H1 (cell line): ENCODE data around the gene BAZ2B. TPM values are rescaled to one million over a fixed set of nuclear protein-coding genes. Genes with fewer than 3 reads are reported as not detected.

Experiments used
- CTCF ChIA-PET: fragments of 300-600 bp; sonication (Branson Sonifier 250); formaldehyde crosslinking; loops from one replicate; lab custom pipeline; 2021; ENCODE audit not compliant: partially characterized antibody; lab: Charles Lee
- POLR2A ChIA-PET: fragments of 300-600 bp; sonication (Branson Sonifier 250); formaldehyde crosslinking; loops from one replicate; lab custom pipeline; 2021; ENCODE audit warnings: inconsistent platforms; ENCODE audit not compliant: partially characterized antibody; lab: Charles Lee
- DNase-seq, 2 experiments: peaks; one replicate each; pipeline versions ENCODE4 v3.0.0 to v3.0.0-alpha.2; 2010 to 2022; ENCODE audit warnings: low spot score in 2 of 2, low read depth in 1 of 2, mixed read lengths in 1 of 2
- FAIRE-seq: peaks from 2 replicates; lab custom pipeline; 2011; peaks lifted over from hg19 to GRCh38; lab: Jason Lieb, UNC
- H2AFZ ChIP-seq: 2 replicates; pipeline ENCODE4 v1.8.1; 2012; ENCODE audit warnings: low read length, inconsistent platforms
- H2AK5ac ChIP-seq: 2 replicates; pipeline ENCODE4 v1.6.1; 2013; ENCODE audit warnings: low read depth, low read length
- H2BK120ac ChIP-seq: replicated peaks from 2 replicates; pipeline ENCODE3; 2013; ENCODE audit warnings: low read depth, low read length, inconsistent platforms
- H2BK12ac ChIP-seq: 2 replicates; pipeline ENCODE4 v1.6.1; 2013; ENCODE audit warnings: low read depth, low read length
- H2BK15ac ChIP-seq: 2 replicates; pipeline ENCODE4 v1.6.1; 2013; ENCODE audit warnings: low read length
- H2BK20ac ChIP-seq: 2 replicates; pipeline ENCODE4 v1.6.1; 2013; ENCODE audit warnings: low read length
- H2BK5ac ChIP-seq: 2 replicates; pipeline ENCODE4 v1.6.1; 2013; ENCODE audit warnings: low read depth, low read length
- H3K14ac ChIP-seq: 2 replicates; pipeline ENCODE4 v1.6.1; 2013; ENCODE audit warnings: inconsistent platforms; ENCODE audit not compliant: insufficient read length
- H3K18ac ChIP-seq: 2 replicates; pipeline ENCODE4 v1.6.1; 2013; ENCODE audit warnings: low read length; ENCODE audit errors: extremely low read depth
- H3K23ac ChIP-seq: 2 replicates; pipeline ENCODE4 v1.6.1; 2013; ENCODE audit warnings: inconsistent platforms; ENCODE audit not compliant: insufficient read length
- H3K23me2 ChIP-seq: 2 replicates; pipeline ENCODE4 v1.6.1; 2013; ENCODE audit warnings: low read depth, low read length
- H3K27ac ChIP-seq: 2 replicates; pipeline ENCODE4 v1.6.1; 2011; ENCODE audit warnings: low read depth, low read length, inconsistent platforms
- H3K27me3 ChIP-seq, 4 experiments: replicated peaks in 1 of 4; 1 replicate in 1 of 4; 2 replicates in 3 of 4; pipeline versions ENCODE4 v1.6.1 to v1.8.1; 2011 to 2013; ENCODE audit warnings: low read length in 3 of 4, mild to moderate bottlenecking in 3 of 4, inconsistent platforms in 2 of 4, mixed read lengths in 2 of 4, moderate library complexity in 1 of 4; ENCODE audit not compliant: control insufficient read depth in 3 of 4, insufficient read depth in 3 of 4; ENCODE audit errors: extremely low read depth in 1 of 4
- H3K36me3 ChIP-seq, 4 experiments: 2 replicates each; pipeline versions ENCODE4 v1.6.1 to v1.8.1; 2011 to 2013; ENCODE audit warnings: mild to moderate bottlenecking in 4 of 4, low read length in 3 of 4, moderate library complexity in 2 of 4, control low read depth in 1 of 4, inconsistent platforms in 1 of 4; ENCODE audit not compliant: insufficient read depth in 4 of 4, control insufficient read depth in 2 of 4
- H3K4ac ChIP-seq: replicated peaks from 2 replicates; pipeline ENCODE3; 2013; ENCODE audit warnings: low read length, low read depth, mixed read lengths, inconsistent platforms; ENCODE audit not compliant: insufficient read length
- H3K4me1 ChIP-seq, 4 experiments: replicated peaks in 1 of 4; 1 replicate in 1 of 4; 2 replicates in 3 of 4; pipeline versions ENCODE4 v1.6.1 to v1.8.1; 2011 to 2013; ENCODE audit warnings: low read length in 3 of 4, inconsistent platforms in 2 of 4, mixed read lengths in 1 of 4; ENCODE audit not compliant: insufficient read depth in 4 of 4, control insufficient read depth in 3 of 4
- H3K4me2 ChIP-seq, 2 experiments: 2 replicates each; pipeline versions ENCODE4 v1.6.1 to v1.8.1; 2011 to 2013; ENCODE audit warnings: low read depth in 2 of 2, low read length in 2 of 2, control low read depth in 1 of 2, inconsistent platforms in 1 of 2, mild to moderate bottlenecking in 1 of 2; ENCODE audit not compliant: insufficient read depth in 1 of 2
- H3K4me3 ChIP-seq, 4 experiments: fragments of 200-600, 300-600 bp in 1 of 4; sonication (generic), shearing (Covaris generic), sonication (Bioruptor Twin) in 1 of 4; 2 replicates each; pipeline versions ENCODE4 v1.5.1 to v1.8.1; 2011 to 2016; ENCODE audit warnings: low read length in 4 of 4, low read depth in 3 of 4, control low read depth in 2 of 4, inconsistent platforms in 2 of 4, mild to moderate bottlenecking in 2 of 4, mixed read lengths in 1 of 4, moderate library complexity in 1 of 4; ENCODE audit not compliant: insufficient read depth in 2 of 4; ENCODE audit errors: extremely low read depth in 1 of 4
- H3K56ac ChIP-seq: replicated peaks from 2 replicates; pipeline ENCODE3; 2013; ENCODE audit warnings: low read depth, mild to moderate bottlenecking, mixed read lengths, low read length, inconsistent platforms; ENCODE audit not compliant: insufficient read length
- H3K79me1 ChIP-seq: 2 replicates; pipeline ENCODE4 v1.6.1; 2013; ENCODE audit warnings: low read depth, low read length, control low read depth
- H3K79me2 ChIP-seq, 2 experiments: 2 replicates each; pipeline versions ENCODE4 v1.6.1 to v1.8.1; 2012 to 2013; ENCODE audit warnings: low read length in 2 of 2, mild to moderate bottlenecking in 2 of 2, inconsistent platforms in 1 of 2; ENCODE audit not compliant: insufficient read depth in 2 of 2, control insufficient read depth in 1 of 2
- H3K9ac ChIP-seq, 4 experiments: replicated peaks in 1 of 4; 1 replicate in 1 of 4; 2 replicates in 3 of 4; pipeline versions ENCODE4 v1.6.1 to v1.8.1; 2011 to 2013; ENCODE audit warnings: low read depth in 3 of 4, low read length in 3 of 4, control low read depth in 2 of 4, mild to moderate bottlenecking in 2 of 4, moderate library complexity in 2 of 4, inconsistent platforms in 1 of 4; ENCODE audit errors: extremely low read depth in 1 of 4
- H3K9me3 ChIP-seq, 2 experiments: 2 replicates each; pipeline versions ENCODE4 v1.6.1 to v1.8.1; 2012 to 2013; ENCODE audit warnings: mild to moderate bottlenecking in 2 of 2, moderate library complexity in 2 of 2, control low read depth in 1 of 2, inconsistent platforms in 1 of 2, low read depth in 1 of 2, low read length in 1 of 2, mixed read lengths in 1 of 2; ENCODE audit not compliant: insufficient read depth in 2 of 2
- H4K20me1 ChIP-seq, 2 experiments: replicated peaks in 1 of 2; 2 replicates each; pipeline versions ENCODE3 to v1.8.1; 2011 to 2013; ENCODE audit warnings: inconsistent platforms in 2 of 2, low read length in 2 of 2, mild to moderate bottlenecking in 1 of 2; ENCODE audit not compliant: insufficient read depth in 2 of 2, control insufficient read depth in 1 of 2
- H4K5ac ChIP-seq: 2 replicates; pipeline ENCODE4 v1.6.1; 2013; ENCODE audit warnings: low read length, low read depth, mixed read lengths, inconsistent platforms; ENCODE audit not compliant: insufficient read length
- H4K8ac ChIP-seq: 2 replicates; pipeline ENCODE4 v1.8.0; 2013; ENCODE audit warnings: mild to moderate bottlenecking, moderate library complexity, low read length, inconsistent platforms; ENCODE audit not compliant: insufficient read depth; ENCODE audit errors: extremely low read depth
- H4K91ac ChIP-seq: replicated peaks from 2 replicates; pipeline ENCODE3; 2013; ENCODE audit warnings: low read length, mixed read lengths, inconsistent platforms; ENCODE audit not compliant: insufficient read length
- JUND ChIP-seq: IDR thresholded peaks from 2 replicates; pipeline ENCODE4 v1.6.1; 2011; ENCODE audit warnings: mild to moderate bottlenecking, improper control_type of control experiment, low read length
- SIX5 ChIP-seq: IDR thresholded peaks from 2 replicates; pipeline ENCODE4 v1.6.1; 2011; ENCODE audit warnings: mild to moderate bottlenecking, low read depth, low read length
- WGBS, 2 experiments: shearing (Covaris generic) in 1 of 2; methylation state at CpG; one replicate each; pipeline versions ENCODE4 v1.1.6 to v1.1.7; 2013 to 2015; ENCODE audit warnings: low lambda C conversion rate in 2 of 2, mixed read lengths in 2 of 2, inconsistent platforms in 1 of 2, low coverage in 1 of 2, missing lambda C conversion rate in 1 of 2; ENCODE audit not compliant: insufficient replicate concordance in 2 of 2, insufficient coverage in 1 of 2, insufficient read length in 1 of 2; ENCODE audit errors: extremely low coverage in 1 of 2, missing lambda C conversion rate in 1 of 2; 5-methylcytosine and 5-hydroxymethylcytosine counted together
- polyA plus RNA-seq, 7 experiments: library from polyadenylated mRNA; depleted of rRNA in 3 of 7; stranded (reverse) in 5 of 7; unstranded in 2 of 7; fragments of >200 nt in 5 of 7; fragments of 200-250 nt in 2 of 7; gene quantifications; 1 replicate in 5 of 7; 2 replicates in 1 of 7; 4 replicates in 1 of 7; pipeline versions ENCODE4 v1.2.1 to v1.2.3, GENCODE V29; 2011 to 2013; ENCODE audit warnings: missing spikeins in 2 of 7, mixed read lengths in 2 of 7
- total RNA-seq: library from RNA; stranded (reverse); fragmentation: NEBNext Ultra II Directional; extraction: Animal tissue kit (Norgen Biotek cat#: 25700); gene quantifications from 2 replicates; pipeline ENCODE4 v1.2.1, GENCODE V29; 2021

The BAZ2B gene
- total and polyA plus RNA-seq, 2 of the 8 experiments (the other 6 are each of a cell fraction or from before 2014, with no cell fraction given): 15.2 to 46.3 TPM

DNA sequence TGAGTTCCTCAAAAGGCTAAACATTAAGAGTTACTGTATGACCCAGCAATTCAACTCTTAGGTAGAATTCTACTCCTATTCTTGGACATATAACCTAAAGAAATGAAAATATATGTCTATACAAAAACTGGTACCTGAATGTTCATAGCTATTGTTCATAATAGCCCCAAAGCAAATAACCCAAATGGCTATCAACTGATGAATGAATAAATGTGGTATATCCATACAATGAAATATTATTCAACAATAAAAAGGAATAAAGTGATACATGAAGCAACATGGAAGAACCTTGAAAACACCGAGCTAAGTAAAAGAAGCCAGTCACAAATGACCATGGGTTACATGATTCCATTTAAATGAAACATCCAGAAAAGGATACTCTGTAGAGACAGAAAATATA is 114.6 kb downstream of the BAZ2B start:
- Histone ChIP-seq H3K9ac (no peak overlapping the region), H3K56ac (no peak overlapping the region), H4K91ac (no peak overlapping the region), H2AFZ (no peak overlapping the region), H4K20me1 (no peaks in the 10 kb centered on the region), H2AK5ac (no peak overlapping the region), H2BK5ac (no peak overlapping the region), H2BK20ac (no peak overlapping the region), H3K27ac (no peak overlapping the region), H3K4me1 (no peaks in the 10 kb centered on the region), H3K18ac (no peak overlapping the region), H2BK12ac (no peak overlapping the region), H3K14ac (no peak overlapping the region), H4K8ac (no peak overlapping the region), H3K9me3 (no peaks in the 10 kb centered on the region; a peak in 1 of 4 replicates), H3K36me3 (peaks cover 0 to 3% (median 0%) of the 10 kb centered on the region in 4 experiments; a peak in 1 of 8 replicates), H2BK15ac (no peak overlapping the region), H4K5ac (no peak overlapping the region), H3K27me3 (no peaks in the 10 kb centered on the region), H3K4me2 (no peak overlapping the region), H3K4me3 (no peak overlapping the region), H3K4ac (no peak overlapping the region), H3K23ac (no peak overlapping the region), H3K79me2 (no peaks in the 10 kb centered on the region), H2BK120ac (no peak overlapping the region), H3K79me1 (no peaks in the 10 kb centered on the region), H3K23me2 (no peaks in the 10 kb centered on the region)
- ChIA-PET CTCF (no interaction called here), POLR2A (no interaction called here)
- DNase-seq: no peak
- FAIRE-seq: no peak
- WGBS, 2 experiments: 93% methylated on average over 1 of the region's 1 CpG; no CpG with 5 or more reads in 1 of the 2 experiments
- TF ChIP-seq JUND (no peak), SIX5 (no peak)
